Fibroblast of lung (primary cell): ENCODE measurements around the gene PARP12. TPM values are rescaled to one million over a fixed set of nuclear protein-coding genes. Genes with fewer than 3 reads are reported as not detected.

Experiments used
- DNase-seq, 2 donors: peaks; one replicate each; pipeline versions ENCODE4 v3.0.0 to v3.0.0-alpha.2; 2010; ENCODE audit warnings: low read depth in 2 of 2
- H2AFZ ChIP-seq: 2 replicates; pipeline ENCODE4 v1.5.1; 2012; ENCODE audit warnings: low read length, control low read depth, inconsistent platforms
- H3K27ac ChIP-seq: 2 replicates; pipeline ENCODE4 v1.5.1; 2011; ENCODE audit warnings: low read length, control low read depth; ENCODE audit not compliant: insufficient read depth
- H3K27me3 ChIP-seq: 2 replicates; pipeline ENCODE4 v1.5.1; 2011; ENCODE audit warnings: mild to moderate bottlenecking, low read length; ENCODE audit not compliant: control insufficient read depth, insufficient read depth
- H3K36me3 ChIP-seq: 2 replicates; pipeline ENCODE4 v1.5.1; 2011; ENCODE audit warnings: low read length; ENCODE audit not compliant: control insufficient read depth, insufficient read depth
- H3K4me1 ChIP-seq: 2 replicates; pipeline ENCODE4 v1.5.1; 2011; ENCODE audit warnings: low read length; ENCODE audit not compliant: control insufficient read depth, insufficient read depth; ENCODE audit errors: extremely low read depth
- H3K4me2 ChIP-seq: 2 replicates; pipeline ENCODE4 v1.5.1; 2011; ENCODE audit warnings: low read length, control low read depth; ENCODE audit not compliant: insufficient read depth; ENCODE audit errors: extremely low read depth
- H3K4me3 ChIP-seq, 4 experiments: fragments of 200-600 bp in 1 of 4; sonication (generic) in 1 of 4; replicated peaks in 1 of 4; 2 replicates each; pipeline ENCODE4 v1.5.1; 2011 to 2016; ENCODE audit warnings: low read length in 4 of 4, low read depth in 3 of 4, mild to moderate bottlenecking in 3 of 4, control low read depth in 2 of 4, inconsistent platforms in 1 of 4, mixed read lengths in 1 of 4; ENCODE audit not compliant: insufficient read depth in 1 of 4; ENCODE audit errors: control extremely low read depth in 1 of 4
- H3K79me2 ChIP-seq: 2 replicates; pipeline ENCODE4 v1.5.1; 2012; ENCODE audit warnings: mild to moderate bottlenecking, low read length, inconsistent platforms; ENCODE audit not compliant: control insufficient read depth, insufficient read depth
- H3K9ac ChIP-seq: 2 replicates; pipeline ENCODE4 v1.5.1; 2011; ENCODE audit warnings: mild to moderate bottlenecking, low read length, control low read depth; ENCODE audit not compliant: insufficient read depth
- H3K9me3 ChIP-seq: 2 replicates; pipeline ENCODE4 v1.5.1; 2012; ENCODE audit warnings: low read depth, low read length; ENCODE audit not compliant: control insufficient read depth, insufficient read depth
- H4K20me1 ChIP-seq: 2 replicates; pipeline ENCODE4 v1.5.1; 2011; ENCODE audit warnings: low read length; ENCODE audit not compliant: control insufficient read depth, insufficient read depth; ENCODE audit errors: extremely low read depth
- CTCF ChIP-seq, 2 donors: IDR thresholded peaks in 1 of 2; conservative IDR thresholded peaks in 1 of 2; 1 replicate in 1 of 2; 2 replicates in 1 of 2; pipeline ENCODE4 v1.5.1; 2011 to 2012; ENCODE audit warnings: low read length in 2 of 2, control low read depth in 1 of 2, inconsistent platforms in 1 of 2, low read depth in 1 of 2, mild to moderate bottlenecking in 1 of 2
- EZH2 ChIP-seq: IDR thresholded peaks from 2 replicates; pipeline ENCODE4 v1.5.1; 2012; ENCODE audit warnings: low read length, control low read depth, mild to moderate bottlenecking; ENCODE audit errors: missing control alignments
- polyA plus RNA-seq, 2 donors: library from polyadenylated mRNA; depleted of rRNA in 1 of 2; stranded (reverse) in 1 of 2; unstranded in 1 of 2; fragments of >200 nt; gene quantifications; 2 replicates each; pipeline ENCODE4 v1.2.1, GENCODE V29; 2011 to 2012; ENCODE audit warnings: missing spikeins in 1 of 2
- total RNA-seq: library from RNA; depleted of rRNA; stranded (reverse); fragments of >200 nt; gene quantifications from 2 replicates; pipeline ENCODE4 v1.2.1, GENCODE V29; 2014

The PARP12 gene
- total and polyA plus RNA-seq, 2 donors (not counting 1 experiment from before 2014, with no cell fraction given): 16.9 to 24.9 TPM

GRCh38 chr7:139992353-139993044 is 70.3 kb downstream of the PARP12 start:
- H3K36me3 ChIP-seq: no peaks in the 10 kb centered on the region
- DNase-seq: no peak
- H3K79me2 ChIP-seq: no peaks in the 10 kb centered on the region
- TF ChIP-seq EZH2 (no peak), CTCF (conservative IDR thresholded peaks at IDR 0.05 in 1 of 2, IDR thresholded peaks at IDR 0.05 in 1 of 2; ENCODE audit: low read depth in 1 of 2, low read length in 2 of 2) (no peak)
- no peaks in the 10 kb centered on the region for H4K20me1 ChIP-seq
- H3K4me1 ChIP-seq: peaks cover 7% of the 10 kb centered on the region
- H3K9ac ChIP-seq: no peak overlapping the region
- no peak overlapping the region for H3K4me3 ChIP-seq
- no peaks in the 10 kb centered on the region for H3K27me3 ChIP-seq
- no peak overlapping the region for H3K4me2 ChIP-seq
- H3K27ac ChIP-seq: no peak overlapping the region
- no peaks in the 10 kb centered on the region for H3K9me3 ChIP-seq
- no peak overlapping the region for H2AFZ ChIP-seq

DNA sequence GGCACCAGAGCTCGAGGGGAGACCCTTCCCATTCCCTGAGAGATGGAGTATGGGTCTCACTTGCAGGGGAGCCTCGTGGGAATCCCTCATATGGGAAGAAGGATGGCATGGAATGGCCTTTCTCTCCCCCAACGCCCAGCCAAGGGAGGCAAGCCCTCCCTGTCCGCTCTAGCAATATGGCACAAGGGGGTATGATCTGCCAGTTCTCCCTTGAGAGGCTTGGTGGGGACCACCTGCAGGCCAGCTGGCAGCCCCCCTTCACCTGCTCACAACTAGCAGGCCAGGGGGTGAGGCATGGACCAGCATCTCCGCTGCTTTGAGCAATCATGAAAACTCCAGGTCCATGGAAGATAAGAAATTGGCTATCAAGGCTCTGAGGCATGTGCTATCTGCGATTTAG is 70.8 kb downstream of the PARP12 start:
- Histone ChIP-seq H2AFZ (no peak overlapping the region), H3K4me2 (no peak overlapping the region), H3K27ac (no peak overlapping the region), H3K9me3 (no peaks in the 10 kb centered on the region), H4K20me1 (no peaks in the 10 kb centered on the region), H3K27me3 (no peaks in the 10 kb centered on the region), H3K79me2 (no peaks in the 10 kb centered on the region), H3K4me1 (peaks cover 7% of the 10 kb centered on the region), H3K4me3 (no peak overlapping the region), H3K9ac (no peak overlapping the region), H3K36me3 (no peaks in the 10 kb centered on the region)
- no peak for DNase-seq
- TF ChIP-seq CTCF (conservative IDR thresholded peaks at IDR 0.05 in 1 of 2, IDR thresholded peaks at IDR 0.05 in 1 of 2; ENCODE audit: low read depth in 1 of 2, low read length in 2 of 2) (no peak), EZH2 (no peak)

- no peaks in the 10 kb centered on the region for H3K36me3 ChIP-seq
- no peak for TF ChIP-seq CTCF (conservative IDR thresholded peaks at IDR 0.05 in 1 of 2, IDR thresholded peaks at IDR 0.05 in 1 of 2; ENCODE audit: low read depth in 1 of 2, low read length in 2 of 2)
- no peak for TF ChIP-seq EZH2
- no peak overlapping the region for H3K4me2 ChIP-seq
- H4K20me1 ChIP-seq: no peaks in the 10 kb centered on the region
- peak in 1 of 2 donors; percentile 11 for DNase-seq
- no peaks in the 10 kb centered on the region for H3K27me3 ChIP-seq
- H3K9ac ChIP-seq: no peak overlapping the region
- H2AFZ ChIP-seq: no peak overlapping the region
- H3K4me1 ChIP-seq: peaks cover 7% of the 10 kb centered on the region
- no peak overlapping the region for H3K4me3 ChIP-seq
- no peaks in the 10 kb centered on the region for H3K79me2 ChIP-seq
- no peaks in the 10 kb centered on the region for H3K9me3 ChIP-seq
- H3K27ac ChIP-seq: no peak overlapping the region
Observed at GRCh38 chr7:139991269-139991666, 71.5 kb downstream of the PARP12 start.
